Fibroblast of villous mesenchyme (primary cell): ENCODE data around the gene TPCN2. TPM values are rescaled to one million over a fixed set of nuclear protein-coding genes. Genes with fewer than 3 reads are reported as not detected.

ENCODE experiments used
- DNase-seq: peaks from one replicate; pipeline ENCODE4 v3.0.0-alpha.2; 2010; ENCODE audit warnings: low read depth
- H3K4me3 ChIP-seq: 2 replicates; pipeline ENCODE4 v1.5.1; 2011; ENCODE audit warnings: low read depth, mild to moderate bottlenecking, low read length
- total RNA-seq: library from RNA; depleted of rRNA; stranded (reverse); fragments of >200 nt; gene quantifications from 2 replicates; pipeline ENCODE4 v1.2.3, GENCODE V29; 2012
- TF ChIP-seq, protein P1 (sequence below): IDR thresholded peaks from 2 replicates; pipeline ENCODE4 v1.5.1; 2012; ENCODE audit warnings: low read depth, mild to moderate bottlenecking, low read length; ENCODE audit not compliant: insufficient read depth

The TPCN2 gene
- total RNA-seq, 1 donor: 10.4 TPM

DNA sequence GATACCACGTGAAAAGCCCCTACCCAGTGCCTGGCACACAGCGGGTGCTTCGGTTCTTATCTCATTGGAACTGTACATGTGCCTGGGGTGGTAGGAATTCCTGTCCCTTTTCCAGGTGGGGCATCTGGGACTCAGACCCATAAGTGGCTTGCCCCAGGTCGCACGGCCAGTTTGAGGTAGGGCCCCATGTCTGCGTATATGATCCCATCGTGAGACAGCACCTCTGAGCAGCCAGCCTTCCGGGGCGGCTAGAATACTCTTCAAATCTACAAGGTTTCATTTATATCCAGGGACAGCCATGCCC is 73.5 kb downstream of the TPCN2 start:
- no peak for DNase-seq
- TF ChIP-seq, protein P1, sequence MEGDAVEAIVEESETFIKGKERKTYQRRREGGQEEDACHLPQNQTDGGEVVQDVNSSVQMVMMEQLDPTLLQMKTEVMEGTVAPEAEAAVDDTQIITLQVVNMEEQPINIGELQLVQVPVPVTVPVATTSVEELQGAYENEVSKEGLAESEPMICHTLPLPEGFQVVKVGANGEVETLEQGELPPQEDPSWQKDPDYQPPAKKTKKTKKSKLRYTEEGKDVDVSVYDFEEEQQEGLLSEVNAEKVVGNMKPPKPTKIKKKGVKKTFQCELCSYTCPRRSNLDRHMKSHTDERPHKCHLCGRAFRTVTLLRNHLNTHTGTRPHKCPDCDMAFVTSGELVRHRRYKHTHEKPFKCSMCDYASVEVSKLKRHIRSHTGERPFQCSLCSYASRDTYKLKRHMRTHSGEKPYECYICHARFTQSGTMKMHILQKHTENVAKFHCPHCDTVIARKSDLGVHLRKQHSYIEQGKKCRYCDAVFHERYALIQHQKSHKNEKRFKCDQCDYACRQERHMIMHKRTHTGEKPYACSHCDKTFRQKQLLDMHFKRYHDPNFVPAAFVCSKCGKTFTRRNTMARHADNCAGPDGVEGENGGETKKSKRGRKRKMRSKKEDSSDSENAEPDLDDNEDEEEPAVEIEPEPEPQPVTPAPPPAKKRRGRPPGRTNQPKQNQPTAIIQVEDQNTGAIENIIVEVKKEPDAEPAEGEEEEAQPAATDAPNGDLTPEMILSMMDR: no peak
- no peak overlapping the region for H3K4me3 ChIP-seq

DNA sequence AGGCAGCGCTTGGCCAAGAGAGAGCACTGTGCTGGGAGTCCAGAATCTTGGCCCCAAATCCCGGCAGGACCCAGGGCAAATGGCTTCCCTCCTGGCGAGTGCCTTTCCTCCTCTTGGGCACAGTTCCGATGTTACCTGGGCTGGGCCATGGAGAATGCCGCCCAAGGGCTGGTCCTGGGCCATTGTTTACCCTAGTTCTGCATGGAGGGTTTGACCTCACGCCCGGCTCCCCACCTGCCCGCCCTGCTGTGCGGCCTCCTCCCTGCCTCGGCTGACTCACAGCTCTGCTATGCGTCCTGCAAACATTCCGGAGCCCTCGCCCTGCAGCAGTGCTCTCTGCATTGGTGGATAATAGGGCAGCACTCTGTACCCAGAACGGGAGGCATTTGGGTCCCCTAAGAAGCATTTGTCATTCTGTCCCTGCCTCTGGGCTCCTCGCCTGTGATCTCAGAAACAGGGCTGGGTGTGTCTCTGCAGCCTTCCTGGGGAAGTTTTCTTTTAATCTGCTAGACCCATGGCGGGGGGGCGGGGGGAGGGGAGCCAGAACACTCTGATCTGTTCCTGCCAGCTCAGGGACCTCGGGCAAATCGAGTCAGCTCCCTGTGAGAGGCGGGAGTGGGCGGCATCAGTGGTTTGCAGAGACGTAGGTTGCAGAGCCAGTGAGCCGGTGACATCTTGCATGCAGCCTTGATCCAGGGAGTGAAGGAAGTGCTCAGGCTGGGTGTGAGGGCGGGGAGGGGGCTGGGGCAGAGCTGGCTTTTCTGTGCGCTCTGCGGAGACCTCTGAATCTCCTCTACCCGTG is 74.1 kb downstream of the TPCN2 start:
- TF ChIP-seq, protein P1: no peak
- peak; percentile 36 for DNase-seq
- H3K4me3 ChIP-seq: peak overlapping the region; percentile 21

DNA sequence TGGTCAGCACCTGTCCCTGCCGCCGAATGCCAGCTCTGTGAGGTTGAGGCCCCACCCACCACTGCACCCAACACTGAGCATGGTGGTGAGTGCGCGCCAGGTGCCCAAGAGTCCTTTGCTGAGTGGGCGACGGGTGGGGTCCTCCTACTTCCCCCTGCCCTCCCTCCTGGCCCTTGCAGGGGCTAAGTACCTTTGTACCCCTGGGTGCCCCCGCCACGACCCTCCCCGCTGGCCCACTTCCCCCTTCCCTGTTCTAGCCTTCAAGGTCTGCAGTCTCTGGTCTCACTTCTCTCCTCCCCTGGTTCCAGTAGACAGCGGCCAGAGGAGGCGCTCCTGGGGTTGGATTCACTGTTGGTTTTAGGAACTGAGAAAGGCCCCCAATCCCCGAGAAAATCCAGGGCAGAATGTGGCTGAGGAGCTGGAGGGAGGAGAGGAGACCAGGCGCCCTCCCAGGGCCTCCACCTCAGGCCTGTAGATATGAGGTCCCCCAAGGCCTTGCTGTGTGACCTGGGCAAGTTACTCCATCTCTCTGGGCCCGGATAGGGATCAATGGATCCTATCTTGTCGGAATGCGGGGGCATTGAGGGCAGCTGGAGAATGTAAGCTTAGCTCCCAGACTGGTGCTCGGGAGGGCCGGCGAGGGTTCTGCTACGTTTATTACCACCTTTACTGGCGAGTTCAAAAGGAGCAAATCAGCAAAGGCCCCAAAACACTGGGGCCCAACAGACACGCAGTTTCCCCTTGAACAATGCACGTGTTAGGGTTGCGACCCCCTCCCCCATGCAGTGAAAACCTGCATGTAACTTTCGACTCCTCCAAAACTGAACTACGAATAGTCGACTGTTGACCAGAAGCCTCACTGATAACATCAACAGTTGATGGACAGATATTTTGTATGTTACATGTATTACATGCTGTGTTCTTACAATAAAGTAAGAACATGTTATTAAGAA is 75.1 kb downstream of the TPCN2 start:
- TF ChIP-seq, protein P1: no peak
- H3K4me3 ChIP-seq: no peak overlapping the region

DNA sequence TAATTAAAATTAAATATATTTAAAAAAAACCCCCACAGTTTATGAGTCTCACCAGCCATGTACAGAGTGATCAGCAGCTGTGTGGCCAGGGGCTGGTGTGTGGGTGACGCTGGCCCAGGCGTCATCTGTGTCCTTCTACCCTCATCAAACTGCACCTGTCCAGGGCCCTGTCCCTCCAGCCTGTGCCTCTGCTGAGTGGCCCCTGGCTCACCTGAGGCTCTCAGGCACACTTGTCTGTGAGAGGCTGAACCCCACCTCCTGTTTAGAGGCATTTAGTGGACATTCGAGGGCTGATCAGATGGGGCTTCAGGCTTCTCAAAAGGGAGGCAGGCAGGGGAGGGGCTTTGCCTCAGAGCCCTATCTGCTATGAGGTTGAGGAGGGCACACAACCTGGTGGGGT is 77.1 kb downstream of the TPCN2 start:
- no peak overlapping the region for H3K4me3 ChIP-seq
- no peak for DNase-seq
- TF ChIP-seq, protein P1: no peak

More for the DNA sequence above, 75.1 kb downstream of the TPCN2 start:
- DNase-seq: no peak

DNA sequence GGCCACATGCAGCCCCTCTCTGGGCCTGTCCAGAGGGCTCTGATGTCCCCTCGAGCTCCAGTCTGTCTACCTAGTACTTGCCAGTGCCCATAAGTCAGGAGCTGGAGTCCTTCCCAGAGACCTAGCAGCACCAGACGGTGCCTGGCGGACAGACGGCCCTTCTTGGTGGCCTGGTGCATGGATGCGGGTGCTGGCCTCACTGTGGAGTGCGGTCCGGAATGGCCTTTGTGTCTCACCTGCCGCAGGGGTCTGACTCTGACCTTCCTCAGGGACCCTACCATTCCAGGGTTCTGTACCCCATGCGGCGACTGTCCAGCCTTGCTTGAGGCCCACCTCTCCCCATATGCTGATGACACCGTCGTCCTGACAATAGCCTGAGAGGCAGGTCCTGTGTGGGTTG is 77.6 kb downstream of the TPCN2 start:
- TF ChIP-seq, protein P1: no peak
- H3K4me3 ChIP-seq: no peak overlapping the region
- no peak for DNase-seq

DNA sequence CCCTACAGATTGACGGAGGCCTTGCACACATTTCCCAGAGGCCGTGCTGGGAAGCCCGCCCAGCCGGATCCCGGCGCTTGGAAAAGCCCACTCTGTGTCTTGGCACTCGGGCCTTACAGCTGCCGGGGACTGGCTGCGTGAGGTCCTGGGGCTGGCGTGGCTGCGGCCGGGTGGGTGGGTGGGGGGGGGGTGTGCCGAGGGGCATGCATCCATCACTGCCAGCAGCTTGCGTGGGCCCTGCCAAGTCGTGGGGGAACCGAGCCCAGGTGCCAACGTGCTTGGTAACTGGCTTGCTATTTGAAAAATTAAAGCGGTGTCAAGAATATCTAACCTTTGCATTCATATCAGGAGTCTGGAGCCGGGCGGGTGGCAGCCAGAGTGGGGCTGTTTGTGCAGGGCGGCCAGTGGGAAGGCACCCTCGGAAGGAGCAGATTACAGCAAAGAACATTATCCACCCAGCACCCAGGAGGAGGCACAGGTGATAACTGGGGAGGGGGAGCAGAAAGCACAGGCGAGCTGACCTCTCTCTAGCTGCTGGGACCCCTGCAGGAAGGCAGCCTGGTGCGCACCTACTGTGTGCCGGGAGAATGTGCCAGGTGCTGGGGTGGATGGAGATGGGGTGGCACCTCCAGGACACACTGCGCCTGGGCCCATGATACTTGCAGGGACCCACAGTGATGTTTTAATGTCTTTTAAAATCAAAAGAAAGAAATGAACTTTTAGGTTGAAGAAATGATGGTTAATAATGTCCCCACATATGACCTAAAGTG is 78.5 kb downstream of the TPCN2 start:
- no peak overlapping the region for H3K4me3 ChIP-seq
- DNase-seq: no peak
- TF ChIP-seq, protein P1: no peak
